B cell (primary cell): ENCODE measurements around the gene RASD1. TPM values are rescaled to one million over a fixed set of nuclear protein-coding genes. Genes with fewer than 3 reads are reported as not detected.

Source experiments
- ATAC-seq: fragments of 200-7000 bp; cut with Tn5 transposase; one replicate; pipeline ENCODE4 v1.10.0; 2021; ENCODE audit warnings: low read depth, mild to moderate bottlenecking, moderate number of reproducible peaks, moderate library complexity
- CTCF ChIA-PET: fragments of 350-600 bp; sonication (Branson Sonifier 250); formaldehyde crosslinking; loops from one replicate; lab custom pipeline; 2021; ENCODE audit warnings: antibody characterized with exemption, inconsistent platforms; lab: Charles Lee
- POLR2A ChIA-PET: fragments of 350-600 bp; sonication (Branson Sonifier 250); formaldehyde crosslinking; loops from one replicate; lab custom pipeline; 2021; ENCODE audit warnings: antibody characterized with exemption; lab: Charles Lee
- DNase-seq: peaks from one replicate; pipeline ENCODE4 v3.0.0; 2013
- H2AFZ ChIP-seq: 2 replicates; pipeline ENCODE4 v1.6.1; 2012; ENCODE audit warnings: mild to moderate bottlenecking, low read depth, low read length; ENCODE audit not compliant: insufficient read depth, poor library complexity, severe bottlenecking
- H3K27ac ChIP-seq, 2 donors: 1 replicate in 1 of 2; 2 replicates in 1 of 2; pipeline ENCODE4 v1.5.1; 2012 to 2013; ENCODE audit warnings: low read length in 2 of 2, mild to moderate bottlenecking in 2 of 2, moderate library complexity in 1 of 2
- H3K27me3 ChIP-seq, 4 experiments: fragments of 200-600 bp in 1 of 4; sonication (generic) in 1 of 4; replicated peaks in 1 of 4; 1 replicate in 2 of 4; 2 replicates in 2 of 4; pipeline versions ENCODE4 v1.6.1 to v1.7.0; 2013 to 2016; ENCODE audit warnings: low read length in 3 of 4, mild to moderate bottlenecking in 2 of 4, mixed read lengths in 1 of 4, moderate library complexity in 1 of 4; ENCODE audit not compliant: insufficient read depth in 4 of 4, control insufficient read depth in 3 of 4; ENCODE audit errors: control extremely low read depth in 1 of 4
- H3K36me3 ChIP-seq, 2 experiments: replicated peaks in 1 of 2; 1 replicate in 1 of 2; 2 replicates in 1 of 2; pipeline versions ENCODE4 v1.6.1 to v1.7.1; 2013; ENCODE audit warnings: low read length in 1 of 2; ENCODE audit not compliant: insufficient read depth in 2 of 2, control insufficient read depth in 1 of 2; ENCODE audit errors: control extremely low read depth in 1 of 2, extremely low read depth in 1 of 2
- H3K4me1 ChIP-seq, 2 donors: fragments of 200-600 bp in 1 of 2; sonication (generic) in 1 of 2; 1 replicate in 1 of 2; 2 replicates in 1 of 2; pipeline versions ENCODE4 v1.5.1 to v1.6.1; 2013 to 2017; ENCODE audit warnings: low read length in 2 of 2; ENCODE audit not compliant: control insufficient read depth in 2 of 2, insufficient read depth in 2 of 2
- H3K4me2 ChIP-seq: replicated peaks from 2 replicates; pipeline ENCODE3; 2012; ENCODE audit warnings: mild to moderate bottlenecking, low read depth, low read length; ENCODE audit not compliant: poor library complexity, severe bottlenecking
- H3K4me3 ChIP-seq, 5 experiments: fragments of 200-600 bp in 1 of 5; sonication (generic) in 1 of 5; 1 replicate in 3 of 5; 2 replicates in 2 of 5; pipeline versions ENCODE4 v1.5.1 to v1.7.0; 2011 to 2016; ENCODE audit warnings: low read length in 4 of 5, mild to moderate bottlenecking in 4 of 5, low read depth in 2 of 5, control low read depth in 1 of 5, moderate library complexity in 1 of 5; ENCODE audit not compliant: insufficient read depth in 1 of 5; ENCODE audit errors: control extremely low read depth in 1 of 5, extremely low read depth in 1 of 5
- H3K79me2 ChIP-seq: fragments of 200-600 bp; sonication (generic); one replicate; pipeline ENCODE4 v1.6.0; 2016; ENCODE audit warnings: low read length; ENCODE audit not compliant: control insufficient read depth, insufficient read depth
- H3K9ac ChIP-seq: fragments of 200-600 bp; sonication (generic); 2 replicates; pipeline ENCODE4 v1.6.1; 2017; ENCODE audit warnings: mild to moderate bottlenecking, low read length, moderate library complexity
- H3K9me3 ChIP-seq, 3 donors: one replicate each; pipeline versions ENCODE4 v1.6.1 to v1.7.1; 2013; ENCODE audit warnings: low read length in 2 of 3; ENCODE audit not compliant: control insufficient read depth in 2 of 3, insufficient read depth in 1 of 3; ENCODE audit errors: control extremely low read depth in 1 of 3
- H4K20me1 ChIP-seq: 2 replicates; pipeline ENCODE4 v1.6.0; 2012; ENCODE audit warnings: mild to moderate bottlenecking, low read length; ENCODE audit not compliant: insufficient read depth, control insufficient read depth, poor library complexity, severe bottlenecking
- H3K27ac Mint-ChIP-seq: one replicate; pipeline ENCODE4 v1.8.0; 2021; ENCODE audit warnings: mixed read lengths
- H3K27me3 Mint-ChIP-seq: one replicate; pipeline ENCODE4 v1.8.0; 2021; ENCODE audit warnings: mixed read lengths
- H3K4me1 Mint-ChIP-seq: one replicate; pipeline ENCODE4 v1.8.0; 2021; ENCODE audit warnings: mixed read lengths
- H3K4me3 Mint-ChIP-seq: one replicate; pipeline ENCODE4 v1.8.0; 2021; ENCODE audit warnings: mixed read lengths
- H3K9me3 Mint-ChIP-seq: one replicate; pipeline ENCODE4 v1.8.0; 2022; ENCODE audit warnings: mixed read lengths; ENCODE audit not compliant: insufficient read depth
- CTCF ChIP-seq: fragments of 200-600 bp; IDR thresholded peaks from one replicate; pipeline ENCODE4 v1.8.0; 2022; ENCODE audit warnings: antibody characterized with exemption, mild to moderate bottlenecking
- EZH2 ChIP-seq: IDR thresholded peaks from 2 replicates; pipeline ENCODE4 v1.6.1; 2012; ENCODE audit warnings: borderline replicate concordance, low read depth, mild to moderate bottlenecking, moderate library complexity, low read length; ENCODE audit not compliant: insufficient read depth, poor library complexity, severe bottlenecking
- WGBS: methylation state at CpG from one replicate; pipeline ENCODE4 v1.1.5; 2013; ENCODE audit warnings: missing lambda C conversion rate; ENCODE audit not compliant: insufficient coverage; 5-methylcytosine and 5-hydroxymethylcytosine counted together
- intact Hi-C: fragments of 100-400 bp; cut with micrococcal nuclease; formaldehyde crosslinking; loops from one replicate; pipeline ENCODE4 v1.10.0; 2022
- polyA plus RNA-seq: library from polyadenylated mRNA; depleted of rRNA; stranded (reverse); fragments of >200 nt; gene quantifications from 2 replicates; pipeline ENCODE4 v1.2.3, GENCODE V29; 2012
- total RNA-seq, 2 donors: library from RNA; stranded (reverse); fragments of 120-200 nt in 1 of 2; gene quantifications; 1 replicate in 1 of 2; 2 replicates in 1 of 2; pipeline versions ENCODE4 v1.2.3 to v1.2.4, GENCODE V29; 2013 to 2022

The RASD1 gene
- total and polyA plus RNA-seq, 2 donors (not counting 1 experiment from before 2014, with no cell fraction given), result 0.95 to 3.2 TPM

DNA sequence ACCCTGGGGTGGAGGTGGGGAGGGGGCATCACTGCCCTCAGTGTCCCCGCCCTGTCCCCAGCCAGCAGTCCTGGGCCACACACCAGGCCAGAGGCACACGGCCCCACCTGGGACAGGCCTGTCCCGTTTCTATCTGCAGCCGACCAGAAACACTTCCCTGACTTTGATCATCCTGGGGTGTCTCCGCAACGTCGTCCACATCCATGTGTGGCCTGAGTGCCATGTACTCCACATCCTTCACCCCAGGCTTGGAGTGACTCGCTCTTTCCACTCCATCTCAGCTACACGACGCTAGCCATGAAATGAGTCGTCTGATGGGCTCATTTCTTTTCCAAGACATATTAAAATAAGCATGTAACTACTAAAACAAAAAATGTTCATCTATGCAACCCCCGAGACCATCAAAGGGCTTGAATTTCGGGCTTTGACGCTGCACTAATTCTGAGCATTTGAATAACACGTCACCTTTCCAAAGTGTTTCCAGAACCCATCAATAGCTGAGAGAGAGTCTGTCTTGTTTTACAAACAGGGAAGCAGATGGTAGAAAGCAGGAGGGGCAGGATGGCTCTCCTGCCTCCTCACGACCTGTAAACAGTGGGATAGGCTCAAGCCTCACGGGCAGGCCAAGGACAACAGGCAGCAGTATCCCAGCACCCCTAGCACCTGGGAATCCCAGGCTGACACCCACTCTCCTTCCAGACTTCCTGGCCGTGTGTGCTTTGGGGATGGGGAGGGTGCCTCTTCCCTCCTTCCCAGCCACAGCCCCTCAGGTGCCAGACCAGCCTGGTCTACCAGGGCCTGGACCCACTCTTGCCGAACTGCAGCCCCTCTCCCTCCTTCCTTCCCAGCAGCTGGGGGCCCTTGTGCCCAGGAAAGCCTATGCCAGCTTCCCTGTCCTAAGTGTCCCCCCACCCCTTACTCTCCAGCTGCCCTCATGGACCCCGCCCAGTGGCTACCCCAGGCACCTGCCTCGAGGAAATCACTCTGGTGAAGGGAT, 20.0 kb upstream of the RASD1 start:
- Histone ChIP-seq H4K20me1 (no peaks in the 10 kb centered on the region), H3K27me3 (no peaks in the 10 kb centered on the region), H3K79me2 (no peaks in the 10 kb centered on the region), H3K9ac (no peak overlapping the region), H3K27ac (no peak overlapping the region), H3K9me3 (no peaks in the 10 kb centered on the region), H3K4me1 (no peaks in the 10 kb centered on the region), H3K36me3 (peaks cover 0 to 2% of the 10 kb centered on the region in 2 experiments), H3K4me2 (no peak overlapping the region), H2AFZ (no peak overlapping the region), H3K4me3 (no peak overlapping the region)
- POLR2A ChIA-PET, result interaction anchor here (0.6 kb wide), 1 partner anchor 403 kb away, joined by 3 read pairs; no protein-coding TSS in a partner anchor
- Mint-ChIP-seq H3K4me3 (no peak overlapping the region), H3K4me1 (no peaks in the 10 kb centered on the region), H3K9me3 (no peaks in the 10 kb centered on the region), H3K27ac (no peak overlapping the region), H3K27me3 (no peaks in the 10 kb centered on the region)
- CTCF ChIA-PET, result interaction anchor here (1.2 kb wide), 1 partner anchor 126 kb away, joined by 3 read pairs; no protein-coding TSS in a partner anchor
- intact Hi-C loops, result no loop called here
- ATAC-seq (no peak), DNase-seq (no peak)
- 82% methylated on average over 16 of the region's 21 CpGs for whole genome bisulfite sequencing
- TF ChIP-seq EZH2 (no peak), CTCF (no peak)
